ENCODE results near the gene TRAPPC2. TPM values are rescaled to one million over a fixed set of nuclear protein-coding genes. Genes with fewer than 3 reads are reported as not detected.

Gene TRAPPC2
- total RNA-seq, 2 experiments from 2014 or later, result 14.1 to 16.1 TPM

GRCh38 chrX:13694359-13694758, 40.1 kb downstream of the TRAPPC2 start:
- no peak overlapping the region for H3K4me3 Mint-ChIP-seq
- H3K36me3 Mint-ChIP-seq, result peaks cover 10% of the 10 kb centered on the region
- no peaks in the 10 kb centered on the region for H3K9me3 Mint-ChIP-seq
- no peak for DNase-seq
- H3K27me3 Mint-ChIP-seq, result no peaks in the 10 kb centered on the region
- peaks cover 62% of the 10 kb centered on the region for H3K4me1 Mint-ChIP-seq (ENCODE audit: low read depth)
- intact Hi-C loops (cut with micrococcal nuclease), result no loop called here
- no peak overlapping the region for H3K27ac Mint-ChIP-seq
- ChIA-PET CTCF (interaction anchor here (0.9 to 1.7 kb wide), 2 partner anchors 32 to 36 kb away, joined by 3 to 5 read pairs; no protein-coding TSS in a partner anchor), POLR2A (interaction anchor here (0.6 kb wide), 1 partner anchor 12 kb away, joined by 3 read pairs; no protein-coding TSS in a partner anchor)

DNA sequence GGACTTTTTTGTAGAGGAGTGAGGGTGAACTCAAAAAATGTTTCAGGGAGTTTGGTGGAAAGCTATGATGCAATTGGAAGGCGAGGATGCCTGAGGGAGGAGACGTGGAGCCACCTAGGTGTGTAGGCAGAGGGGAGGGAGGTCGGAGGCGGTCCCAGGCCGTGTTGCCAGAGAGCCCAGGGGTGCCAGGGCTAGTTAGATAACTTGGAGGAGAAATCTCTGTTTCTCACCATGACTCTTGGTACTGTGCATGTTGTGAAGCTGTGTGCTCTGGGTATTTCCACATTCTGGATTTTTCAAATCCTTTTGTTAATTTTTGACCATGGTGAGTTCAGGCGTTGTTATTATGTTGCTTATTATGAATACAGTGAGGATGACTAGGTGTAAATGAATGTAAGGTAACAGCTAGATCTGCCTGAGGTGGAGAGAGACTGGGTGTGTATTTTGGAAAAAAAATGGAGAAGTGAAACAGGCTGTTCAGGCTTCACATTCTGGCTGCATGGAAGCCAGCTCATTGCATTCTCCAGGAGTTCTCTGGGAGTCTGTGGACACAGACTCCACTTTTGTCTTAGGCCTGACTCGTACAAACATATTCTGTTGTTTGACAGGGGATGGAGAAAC, 41.0 kb downstream of the TRAPPC2 start:
- intact Hi-C loops (cut with micrococcal nuclease), result no loop called here
- Mint-ChIP-seq H3K9me3 (no peaks in the 10 kb centered on the region), H3K4me3 (no peak overlapping the region), H3K27me3 (no peaks in the 10 kb centered on the region), H3K36me3 (peaks cover 9% of the 10 kb centered on the region), H3K27ac (peak overlapping the region; percentile 44), H3K4me1 (ENCODE audit: low read depth) (peaks cover 55% of the 10 kb centered on the region)
- ChIA-PET POLR2A (no interaction called here), CTCF (interaction anchor here (1.7 kb wide), 1 partner anchor 35 kb away, joined by 3 read pairs; no protein-coding TSS in a partner anchor)
- no peak for DNase-seq

- no peaks in the 10 kb centered on the region for H3K27me3 Mint-ChIP-seq
- peaks cover 60% of the 10 kb centered on the region for H3K4me1 Mint-ChIP-seq (ENCODE audit: low read depth)
- peak overlapping the region; percentile 44 for H3K27ac Mint-ChIP-seq
- H3K4me3 Mint-ChIP-seq, result peak overlapping the region; percentile 20
- intact Hi-C loops (cut with micrococcal nuclease), result no loop called here
- no peaks in the 10 kb centered on the region for H3K9me3 Mint-ChIP-seq
- POLR2A ChIA-PET, result no interaction called here
- peaks cover 9% of the 10 kb centered on the region for H3K36me3 Mint-ChIP-seq
- DNase-seq, result no peak
- CTCF ChIA-PET, result interaction anchor here (1.7 kb wide), 1 partner anchor 34 kb away, joined by 3 read pairs; no protein-coding TSS in a partner anchor
Measured at GRCh38 chrX:13692771-13693231, 41.6 kb downstream of the TRAPPC2 start.

DNA sequence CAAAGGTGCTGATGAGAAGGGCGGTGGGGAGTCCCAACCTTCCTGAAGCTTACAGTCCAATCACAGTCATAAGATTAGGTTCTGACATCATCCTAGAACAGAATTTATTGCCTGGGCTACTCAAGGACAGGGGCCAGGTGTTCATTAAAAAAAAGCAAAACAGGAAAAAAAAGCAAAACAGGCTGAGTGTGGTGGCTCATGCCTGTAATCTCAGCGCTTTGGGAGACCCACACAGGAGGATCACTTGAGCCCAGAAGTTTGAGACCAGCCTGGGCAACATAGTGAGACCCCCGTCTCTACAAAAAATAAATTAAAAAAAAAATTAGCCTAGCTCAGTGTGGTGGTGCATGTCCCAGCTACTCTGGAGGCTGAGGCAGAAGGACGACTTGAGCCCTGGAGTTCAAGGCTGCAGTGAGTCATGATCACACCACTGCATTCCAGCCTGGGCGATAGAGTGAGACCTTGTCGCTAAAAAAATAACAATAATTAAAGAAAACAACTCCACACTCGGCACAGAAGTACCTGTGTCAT, 42.5 kb downstream of the TRAPPC2 start:
- intact Hi-C loops (cut with micrococcal nuclease), result no loop called here
- POLR2A ChIA-PET, result interaction anchor here (1.5 kb wide), 1 partner anchor 23 kb away, joined by 4 read pairs; no protein-coding TSS in a partner anchor
- H3K27me3 Mint-ChIP-seq, result no peaks in the 10 kb centered on the region
- H3K4me1 Mint-ChIP-seq (ENCODE audit: low read depth), result peaks cover 62% of the 10 kb centered on the region
- DNase-seq, result no peak
- no peak overlapping the region for H3K4me3 Mint-ChIP-seq
- CTCF ChIA-PET, result interaction anchor here (0.9 kb wide), 1 partner anchor 33 kb away, joined by 5 read pairs; no protein-coding TSS in a partner anchor
- H3K27ac Mint-ChIP-seq, result peak overlapping the region; percentile 51
- no peaks in the 10 kb centered on the region for H3K9me3 Mint-ChIP-seq
- H3K36me3 Mint-ChIP-seq, result peaks cover 8% of the 10 kb centered on the region

DNA sequence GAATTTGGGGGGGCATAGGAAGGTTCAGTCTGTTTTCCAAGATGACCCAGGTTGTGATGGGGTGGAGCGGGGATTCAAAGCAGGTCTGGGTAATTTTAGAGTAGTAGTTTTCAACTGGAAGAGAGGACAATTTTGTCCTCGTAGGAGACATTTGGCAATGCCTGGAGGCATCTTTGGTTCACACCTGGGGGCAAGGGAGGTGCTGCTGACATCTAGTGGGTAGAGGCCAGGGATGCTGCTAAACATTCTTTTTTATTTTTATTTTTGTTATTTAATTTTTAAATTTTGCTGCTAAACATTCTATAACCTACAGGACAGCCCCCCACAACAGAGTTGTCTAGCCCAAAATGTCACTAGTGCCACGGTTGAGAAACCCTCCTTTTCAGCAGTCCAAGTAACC, 43.6 kb downstream of the TRAPPC2 start:
- H3K4me1 Mint-ChIP-seq (ENCODE audit: low read depth), result peaks cover 59% of the 10 kb centered on the region
- H3K27ac Mint-ChIP-seq, result peak overlapping the region; percentile 96
- H3K9me3 Mint-ChIP-seq, result no peaks in the 10 kb centered on the region
- intact Hi-C loops (cut with micrococcal nuclease), result no loop called here
- peak; percentile 29 for DNase-seq
- ChIA-PET POLR2A (interaction anchor here (1.5 to 3.8 kb wide), 2 partner anchors 22 to 29 kb away, joined by 4 to 18 read pairs; no protein-coding TSS in a partner anchor), CTCF (interaction anchor here (1.1 kb wide), 1 partner anchor 32 kb away, joined by 4 read pairs; no protein-coding TSS in a partner anchor)
- H3K36me3 Mint-ChIP-seq, result peaks cover 8% of the 10 kb centered on the region
- H3K4me3 Mint-ChIP-seq, result peak overlapping the region; percentile 87
- no peaks in the 10 kb centered on the region for H3K27me3 Mint-ChIP-seq

DNA sequence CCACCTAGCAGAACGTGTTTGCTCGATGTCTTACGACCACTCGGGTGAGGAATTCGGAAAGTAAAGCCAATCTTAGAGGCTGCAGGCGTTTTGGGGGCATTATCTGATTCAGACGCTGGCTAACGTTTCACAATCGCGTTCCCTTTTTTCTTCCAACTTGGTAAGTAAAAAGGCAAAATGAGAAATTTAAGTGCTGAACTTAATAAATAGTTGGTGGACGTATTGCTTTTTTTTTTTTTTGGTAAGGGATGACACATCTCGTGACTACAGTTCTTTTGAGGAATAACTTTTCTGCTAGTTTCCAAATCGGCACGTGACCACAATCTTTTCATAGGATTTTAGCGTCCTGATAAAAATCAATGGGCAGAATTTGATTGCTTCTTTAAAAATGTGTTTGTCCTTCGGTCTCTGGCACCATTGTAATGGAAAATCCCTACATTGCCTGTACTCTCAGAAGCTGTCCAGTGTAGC, 44.6 kb downstream of the TRAPPC2 start:
- ChIA-PET POLR2A (interaction anchor here (1.5 to 3.8 kb wide), 4 partner anchors 9 to 37 kb away, joined by 4 to 21 read pairs (median 12); partner anchors contain the start of gene TCEANC), CTCF (no interaction called here)
- H3K36me3 Mint-ChIP-seq, result peaks cover 8% of the 10 kb centered on the region
- no peak for DNase-seq
- peaks cover 59% of the 10 kb centered on the region for H3K4me1 Mint-ChIP-seq (ENCODE audit: low read depth)
- H3K4me3 Mint-ChIP-seq, result peak overlapping the region; percentile 87
- H3K27me3 Mint-ChIP-seq, result no peaks in the 10 kb centered on the region
- peak overlapping the region; percentile 96 for H3K27ac Mint-ChIP-seq
- intact Hi-C loops (cut with micrococcal nuclease), result loop anchor here (2.0 to 10.0 kb wide), 3 partner anchors 37 to 1985 kb away; partner anchors contain the start of gene TCEANC
- no peaks in the 10 kb centered on the region for H3K9me3 Mint-ChIP-seq

GRCh38 chrX:13688958-13689740, 45.3 kb downstream of the TRAPPC2 start, which contains the start of gene RAB9A:
Gene RAB9A, plus strand, starts transcription at chrX:13689128. Its CDS starts 19,619 bp downstream, at chrX:13708747.
- Mint-ChIP-seq H3K4me3 (peak within 1 kb of the TSS; percentile 87), H3K27ac (peak within 1 kb of the TSS; percentile 96), H3K4me1 (ENCODE audit: low read depth) (peaks cover 58% of the 10 kb centered on the region), H3K9me3 (no peaks in the 10 kb centered on the region), H3K27me3 (no peaks in the 10 kb centered on the region), H3K36me3 (peaks cover 8% of the 10 kb centered on the region)
- intact Hi-C loops (cut with micrococcal nuclease), result loop anchor here (1.0 to 10.0 kb wide), 6 partner anchors 20 to 1986 kb away; partner anchors contain the start of genes OFD1, TCEANC and TRAPPC2
- ChIA-PET POLR2A (interaction anchor here (0.9 to 3.8 kb wide), 7 partner anchors 10 to 713 kb away, joined by 3 to 23 read pairs (median 5); partner anchors contain the start of genes OFD1, TCEANC and TRAPPC2), CTCF (interaction anchor here (0.6 to 1.3 kb wide), 4 partner anchors 30 to 1667 kb away, joined by 3 to 5 read pairs (median 4); no protein-coding TSS in a partner anchor)
- peak; percentile 88 for DNase-seq

DNA sequence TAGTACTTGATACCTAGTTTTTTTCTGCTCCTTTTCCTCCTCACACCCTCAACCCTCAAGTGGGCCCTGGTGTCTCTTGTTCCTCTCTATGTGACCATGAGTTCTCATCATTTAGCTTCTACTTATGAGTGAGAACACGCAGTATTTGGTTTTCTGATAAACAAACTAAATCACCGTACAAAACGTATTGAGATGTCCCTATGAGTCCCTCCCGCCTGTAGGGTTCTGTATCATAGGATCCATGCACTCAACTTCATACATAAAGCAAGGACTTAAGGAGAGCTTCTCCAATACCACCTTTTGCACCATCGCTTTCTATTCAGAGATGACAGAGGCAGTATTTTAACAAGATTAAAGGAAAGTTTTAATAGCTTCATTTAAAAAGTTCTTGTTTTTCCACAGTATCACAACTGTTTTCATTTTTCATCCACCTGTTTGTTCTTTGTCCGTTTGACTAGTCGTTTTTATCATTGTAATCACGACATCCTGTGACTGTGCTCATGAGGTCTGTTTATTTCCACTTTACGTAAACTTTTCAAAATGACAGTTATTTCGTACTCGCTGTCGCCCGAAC, 45.9 kb downstream of the TRAPPC2 start:
- H3K27me3 Mint-ChIP-seq, result no peaks in the 10 kb centered on the region
- H3K4me3 Mint-ChIP-seq, result peak overlapping the region; percentile 87
- H3K27ac Mint-ChIP-seq, result peak overlapping the region; percentile 96
- H3K4me1 Mint-ChIP-seq (ENCODE audit: low read depth), result peaks cover 57% of the 10 kb centered on the region
- ChIA-PET CTCF (interaction anchor here (0.6 to 1.3 kb wide), 4 partner anchors 29 to 1668 kb away, joined by 3 to 5 read pairs (median 4); no protein-coding TSS in a partner anchor), POLR2A (interaction anchor here (0.9 to 3.8 kb wide), 7 partner anchors 10 to 713 kb away, joined by 3 to 23 read pairs (median 5); partner anchors contain the start of genes OFD1, TCEANC and TRAPPC2)
- DNase-seq, result peak; percentile 20
- H3K36me3 Mint-ChIP-seq, result peaks cover 8% of the 10 kb centered on the region
- no peaks in the 10 kb centered on the region for H3K9me3 Mint-ChIP-seq
- intact Hi-C loops (cut with micrococcal nuclease), result loop anchor here (1.0 to 10.0 kb wide), 6 partner anchors 19 to 1986 kb away; partner anchors contain the start of genes OFD1, TCEANC and TRAPPC2

- no peak overlapping the region for H3K4me3 Mint-ChIP-seq
- no peaks in the 10 kb centered on the region for H3K27me3 Mint-ChIP-seq
- no peak for DNase-seq
- peaks cover 44% of the 10 kb centered on the region for H3K4me1 Mint-ChIP-seq (ENCODE audit: low read depth)
- intact Hi-C loops (cut with micrococcal nuclease), result loop anchor here (10.0 kb wide), 1 partner anchor 1988 kb away; no protein-coding TSS in a partner anchor
- H3K27ac Mint-ChIP-seq, result peak overlapping the region; percentile 96
- CTCF ChIA-PET, result no interaction called here
- no peaks in the 10 kb centered on the region for H3K9me3 Mint-ChIP-seq
- H3K36me3 Mint-ChIP-seq, result peaks cover 4% of the 10 kb centered on the region
- POLR2A ChIA-PET, result interaction anchor here (0.6 to 3.8 kb wide), 4 partner anchors 17 to 343 kb away, joined by 3 to 23 read pairs (median 20); partner anchors contain the start of genes GEMIN8, OFD1 and TRAPPC2
Measured at GRCh38 chrX:13687203-13687602, 47.2 kb downstream of the TRAPPC2 start.

DNA sequence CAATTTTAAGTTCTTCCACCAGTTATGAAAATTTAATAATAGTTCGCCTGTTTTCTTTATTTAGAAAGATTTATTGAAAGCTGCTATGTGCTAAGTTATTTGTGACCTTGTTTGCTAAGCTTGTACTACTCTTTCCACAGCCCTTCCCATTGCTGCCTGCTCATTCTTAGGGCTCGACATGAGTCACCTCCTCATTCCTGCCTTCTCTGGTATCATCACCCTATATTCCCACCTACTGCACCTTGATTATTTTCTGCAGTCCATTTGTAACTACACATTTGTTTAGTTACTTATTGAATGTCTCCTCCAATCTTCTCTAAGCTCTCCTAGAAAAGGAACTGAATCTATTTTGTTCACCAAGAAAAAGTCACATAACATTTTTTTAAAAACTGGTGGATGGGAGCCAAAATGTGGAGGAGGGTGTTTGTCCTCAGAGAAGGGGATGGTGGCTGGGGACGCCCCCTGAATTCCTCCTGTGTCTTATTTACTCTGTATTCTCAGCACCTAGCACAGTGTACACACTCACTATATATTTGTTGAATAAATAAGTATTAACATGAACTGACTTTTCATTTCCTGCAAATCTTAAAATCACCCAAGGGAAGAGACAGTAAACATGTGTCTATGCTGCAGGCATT, 49.2 kb downstream of the TRAPPC2 start:
- no peak overlapping the region for H3K27ac Mint-ChIP-seq
- H3K27me3 Mint-ChIP-seq, result no peaks in the 10 kb centered on the region
- ChIA-PET CTCF (no interaction called here), POLR2A (no interaction called here)
- peaks cover under 1% of the 10 kb centered on the region for H3K36me3 Mint-ChIP-seq
- intact Hi-C loops (cut with micrococcal nuclease), result loop anchor here (10.0 kb wide), 1 partner anchor 1990 kb away; no protein-coding TSS in a partner anchor
- H3K4me1 Mint-ChIP-seq (ENCODE audit: low read depth), result peaks cover 31% of the 10 kb centered on the region
- H3K9me3 Mint-ChIP-seq, result no peaks in the 10 kb centered on the region
- H3K4me3 Mint-ChIP-seq, result no peak overlapping the region
- no peak for DNase-seq

Measured in activated CD4-positive, alpha-beta memory T cell treated with anti-CD3 and anti-CD28 coated beads for 36 hours (primary cell).